Osteocyte (in vitro differentiated cells): ENCODE data around the gene KRT39. TPM values are rescaled to one million over a fixed set of nuclear protein-coding genes. Genes with fewer than 3 reads are reported as not detected.

Experiments
- DNase-seq: peaks from one replicate; pipeline ENCODE4 v3.0.0; 2021; ENCODE audit warnings: mixed read lengths; ENCODE audit not compliant: unreplicated experiment; ENCODE audit errors: extremely low spot score
- H3K27ac Mint-ChIP-seq: one replicate; pipeline ENCODE4 v1.8.0; 2021; ENCODE audit warnings: mild to moderate bottlenecking, mixed read lengths; ENCODE audit not compliant: unreplicated experiment
- H3K27me3 Mint-ChIP-seq: one replicate; pipeline ENCODE4 v1.8.0; 2021; ENCODE audit warnings: mixed read lengths; ENCODE audit not compliant: unreplicated experiment
- H3K36me3 Mint-ChIP-seq: one replicate; pipeline ENCODE4 v1.8.0; 2021; ENCODE audit warnings: mixed read lengths; ENCODE audit not compliant: unreplicated experiment
- H3K4me1 Mint-ChIP-seq: one replicate; pipeline ENCODE4 v1.8.0; 2021; ENCODE audit warnings: mixed read lengths; ENCODE audit not compliant: unreplicated experiment
- H3K4me3 Mint-ChIP-seq: one replicate; pipeline ENCODE4 v1.8.0; 2021; ENCODE audit warnings: mild to moderate bottlenecking, moderate library complexity, mixed read lengths; ENCODE audit not compliant: unreplicated experiment
- H3K9me3 Mint-ChIP-seq: one replicate; pipeline ENCODE4 v1.8.0; 2021; ENCODE audit warnings: mixed read lengths; ENCODE audit not compliant: unreplicated experiment
- CTCF ChIP-seq: fragments of 200-600 bp; sonication (generic); IDR thresholded peaks from 2 replicates; pipeline ENCODE4 v1.5.0; 2021; ENCODE audit warnings: antibody characterized with exemption, mild to moderate bottlenecking, moderate library complexity
- total RNA-seq: library from RNA; stranded (reverse); gene quantifications from 2 replicates; pipeline ENCODE4 v1.2.1, GENCODE V29; 2021

The KRT39 gene
- total RNA-seq, 1 donor from 2014 or later: not detected

- no peaks in the 10 kb centered on the region for H3K9me3 Mint-ChIP-seq
- no peak overlapping the region for H3K27ac Mint-ChIP-seq
- peaks cover 5% of the 10 kb centered on the region for H3K27me3 Mint-ChIP-seq
- H3K36me3 Mint-ChIP-seq: no peaks in the 10 kb centered on the region
- H3K4me1 Mint-ChIP-seq: no peaks in the 10 kb centered on the region
- no peak overlapping the region for H3K4me3 Mint-ChIP-seq
- no peak for DNase-seq
- TF ChIP-seq CTCF: no peak
These were observed 18.8 kb downstream of the KRT39 start for GRCh38 chr17:40947929-40948328.

GRCh38 chr17:40945414-40945813, 21.3 kb downstream of the KRT39 start:
- TF ChIP-seq CTCF: no peak
- H3K4me1 Mint-ChIP-seq: no peaks in the 10 kb centered on the region
- H3K36me3 Mint-ChIP-seq: no peaks in the 10 kb centered on the region
- H3K9me3 Mint-ChIP-seq: no peaks in the 10 kb centered on the region
- H3K4me3 Mint-ChIP-seq: no peak overlapping the region
- no peak overlapping the region for H3K27ac Mint-ChIP-seq
- peaks cover 5% of the 10 kb centered on the region for H3K27me3 Mint-ChIP-seq
- DNase-seq: no peak

GRCh38 chr17:40944531-40944930, 22.2 kb downstream of the KRT39 start:
- no peak for TF ChIP-seq CTCF
- no peak for DNase-seq
- Mint-ChIP-seq H3K4me1 (no peaks in the 10 kb centered on the region), H3K9me3 (no peaks in the 10 kb centered on the region), H3K36me3 (no peaks in the 10 kb centered on the region), H3K27me3 (peaks cover 5% of the 10 kb centered on the region), H3K27ac (no peak overlapping the region), H3K4me3 (no peak overlapping the region)

- Mint-ChIP-seq H3K36me3 (no peaks in the 10 kb centered on the region), H3K27me3 (no peaks in the 10 kb centered on the region), H3K9me3 (no peaks in the 10 kb centered on the region), H3K4me3 (no peak overlapping the region), H3K4me1 (peaks cover 2% of the 10 kb centered on the region), H3K27ac (no peak overlapping the region)
- no peak for TF ChIP-seq CTCF
- DNase-seq: no peak
These were observed 24.2 kb downstream of the KRT39 start for GRCh38 chr17:40942553-40942952.

- Mint-ChIP-seq H3K4me3 (no peak overlapping the region), H3K27me3 (no peaks in the 10 kb centered on the region), H3K9me3 (no peaks in the 10 kb centered on the region), H3K4me1 (peaks cover 6% of the 10 kb centered on the region), H3K36me3 (no peaks in the 10 kb centered on the region), H3K27ac (no peak overlapping the region)
- no peak for DNase-seq
- TF ChIP-seq CTCF: no peak
These were observed 26.5 kb downstream of the KRT39 start for GRCh38 chr17:40940266-40940665.
